MG63 (cell line): ENCODE results near the gene PTCH1. TPM values are rescaled to one million over a fixed set of nuclear protein-coding genes. Genes with fewer than 3 reads are reported as not detected.

Source experiments
- DNase-seq: peaks from one replicate; pipeline ENCODE4 v3.0.0-alpha.2; 2020
- H3K27me3 ChIP-seq: fragments of 250-450 bp; sonication (Bioruptor Pico); 2 replicates; pipeline ENCODE4 v1.5.1; 2020; ENCODE audit warnings: mild to moderate bottlenecking, moderate library complexity
- H3K36me3 ChIP-seq: fragments of 250-450 bp; sonication (Bioruptor Pico); 2 replicates; pipeline ENCODE4 v1.5.1; 2020; ENCODE audit warnings: mild to moderate bottlenecking, moderate library complexity
- H3K4me3 ChIP-seq: fragments of 250-450 bp; sonication (Bioruptor Pico); 2 replicates; pipeline ENCODE4 v1.5.1; 2020; ENCODE audit warnings: mild to moderate bottlenecking, moderate library complexity
- H3K9me3 ChIP-seq: fragments of 250-450 bp; sonication (Bioruptor Pico); 2 replicates; pipeline ENCODE4 v1.5.1; 2020; ENCODE audit warnings: mild to moderate bottlenecking, moderate library complexity
- total RNA-seq: library from RNA; depleted of rRNA; stranded (reverse); fragments of >200 nt; shearing (Covaris generic); gene quantifications from 2 replicates; pipeline ENCODE4 v1.2.3, GENCODE V29; 2014; ENCODE audit warnings: low replicate concordance

Gene PTCH1
- total RNA-seq, 1 experiment from 2014 or later, result 2.0 TPM

GRCh38 chr9:95461448-95462248, 55.1 kb downstream of the PTCH1 start:
- no peaks in the 10 kb centered on the region for H3K27me3 ChIP-seq
- DNase-seq, result no peak
- no peak overlapping the region for H3K4me3 ChIP-seq
- H3K36me3 ChIP-seq, result no peaks in the 10 kb centered on the region; the same call in 1 of the 2 replicates
- no peaks in the 10 kb centered on the region for H3K9me3 ChIP-seq

GRCh38 chr9:95460518-95461164, 56.1 kb downstream of the PTCH1 start:
- Histone ChIP-seq H3K4me3 (no peak overlapping the region), H3K27me3 (no peaks in the 10 kb centered on the region), H3K36me3 (no peaks in the 10 kb centered on the region; the same call in 1 of the 2 replicates), H3K9me3 (no peaks in the 10 kb centered on the region)
- DNase-seq, result no peak

- H3K27me3 ChIP-seq, result no peaks in the 10 kb centered on the region
- H3K4me3 ChIP-seq, result no peak overlapping the region
- DNase-seq, result no peak
- H3K36me3 ChIP-seq, result no peaks in the 10 kb centered on the region; the same call in 1 of the 2 replicates
- H3K9me3 ChIP-seq, result no peaks in the 10 kb centered on the region
Measured at GRCh38 chr9:95459851-95460517, 56.8 kb downstream of the PTCH1 start.

GRCh38 chr9:95459178-95459577, 57.6 kb downstream of the PTCH1 start:
- Histone ChIP-seq H3K36me3 (no peaks in the 10 kb centered on the region; the same call in 1 of the 2 replicates), H3K27me3 (no peaks in the 10 kb centered on the region), H3K4me3 (no peak overlapping the region), H3K9me3 (no peaks in the 10 kb centered on the region)
- no peak for DNase-seq

GRCh38 chr9:95458666-95459065, 58.1 kb downstream of the PTCH1 start:
- DNase-seq, result no peak
- no peak overlapping the region for H3K4me3 ChIP-seq
- H3K27me3 ChIP-seq, result no peaks in the 10 kb centered on the region
- no peaks in the 10 kb centered on the region; the same call in 1 of the 2 replicates for H3K36me3 ChIP-seq
- no peaks in the 10 kb centered on the region for H3K9me3 ChIP-seq

- Histone ChIP-seq H3K4me3 (no peak overlapping the region), H3K9me3 (no peaks in the 10 kb centered on the region), H3K27me3 (no peaks in the 10 kb centered on the region), H3K36me3 (no peaks in the 10 kb centered on the region; the same call in 1 of the 2 replicates)
- DNase-seq, result no peak
Measured at GRCh38 chr9:95457769-95458168, 59.0 kb downstream of the PTCH1 start.

- H3K36me3 ChIP-seq, result no peaks in the 10 kb centered on the region; the same call in 1 of the 2 replicates
Measured at GRCh38 chr9:95455714-95456113, 61.1 kb downstream of the PTCH1 start.

GRCh38 chr9:95452176-95452575, 64.6 kb downstream of the PTCH1 start:
- no peaks in the 10 kb centered on the region for H3K27me3 ChIP-seq

More at GRCh38 chr9:95455714-95456113, 61.1 kb downstream of the PTCH1 start:
- Histone ChIP-seq H3K4me3 (no peak overlapping the region), H3K27me3 (no peaks in the 10 kb centered on the region), H3K9me3 (no peaks in the 10 kb centered on the region)
- DNase-seq, result no peak

GRCh38 chr9:95451065-95451426, 65.7 kb downstream of the PTCH1 start:
- no peak for DNase-seq
- H3K4me3 ChIP-seq, result no peak overlapping the region
- H3K27me3 ChIP-seq, result no peaks in the 10 kb centered on the region
- H3K9me3 ChIP-seq, result no peaks in the 10 kb centered on the region
- no peaks in the 10 kb centered on the region; the same call in 1 of the 2 replicates for H3K36me3 ChIP-seq

More at GRCh38 chr9:95452176-95452575, 64.6 kb downstream of the PTCH1 start:
- no peaks in the 10 kb centered on the region; the same call in 1 of the 2 replicates for H3K36me3 ChIP-seq
- no peak for DNase-seq
- H3K4me3 ChIP-seq, result no peak overlapping the region
- H3K9me3 ChIP-seq, result no peaks in the 10 kb centered on the region

- H3K36me3 ChIP-seq, result no peaks in the 10 kb centered on the region; the same call in 1 of the 2 replicates
- no peak overlapping the region for H3K4me3 ChIP-seq
- H3K9me3 ChIP-seq, result no peaks in the 10 kb centered on the region
- H3K27me3 ChIP-seq, result no peaks in the 10 kb centered on the region
- no peak for DNase-seq
Measured at GRCh38 chr9:95450171-95451064, 66.4 kb downstream of the PTCH1 start.

- Histone ChIP-seq H3K4me3 (no peak overlapping the region), H3K9me3 (no peaks in the 10 kb centered on the region), H3K36me3 (no peaks in the 10 kb centered on the region), H3K27me3 (no peaks in the 10 kb centered on the region)
- no peak for DNase-seq
Measured at GRCh38 chr9:95449016-95449415, 67.8 kb downstream of the PTCH1 start.

GRCh38 chr9:95447660-95448420, 68.9 kb downstream of the PTCH1 start:
- DNase-seq, result no peak

GRCh38 chr9:95446984-95447383, 69.8 kb downstream of the PTCH1 start:
- Histone ChIP-seq H3K27me3 (no peaks in the 10 kb centered on the region), H3K9me3 (no peaks in the 10 kb centered on the region), H3K4me3 (no peak overlapping the region), H3K36me3 (no peaks in the 10 kb centered on the region)
- DNase-seq, result no peak

More at GRCh38 chr9:95447660-95448420, 68.9 kb downstream of the PTCH1 start:
- no peaks in the 10 kb centered on the region for H3K27me3 ChIP-seq
- no peaks in the 10 kb centered on the region for H3K9me3 ChIP-seq
- H3K36me3 ChIP-seq, result no peaks in the 10 kb centered on the region
- no peak overlapping the region for H3K4me3 ChIP-seq

GRCh38 chr9:95446259-95446658, 70.5 kb downstream of the PTCH1 start:
- no peak for DNase-seq
- Histone ChIP-seq H3K36me3 (no peaks in the 10 kb centered on the region), H3K4me3 (no peak overlapping the region), H3K9me3 (no peaks in the 10 kb centered on the region), H3K27me3 (no peaks in the 10 kb centered on the region)

- H3K27me3 ChIP-seq, result no peaks in the 10 kb centered on the region
- H3K4me3 ChIP-seq, result no peak overlapping the region
- no peak for DNase-seq
- no peaks in the 10 kb centered on the region for H3K9me3 ChIP-seq
- H3K36me3 ChIP-seq, result no peaks in the 10 kb centered on the region
Measured at GRCh38 chr9:95444160-95444559, 72.6 kb downstream of the PTCH1 start.

- Histone ChIP-seq H3K36me3 (no peaks in the 10 kb centered on the region), H3K9me3 (no peaks in the 10 kb centered on the region), H3K27me3 (no peaks in the 10 kb centered on the region), H3K4me3 (no peak overlapping the region)
- no peak for DNase-seq
Measured at GRCh38 chr9:95443301-95443700, 73.5 kb downstream of the PTCH1 start.
